HuH-7.5 (cell line): ENCODE data around the gene ALS2CL.
"Not testable (repeated sequence)": the region's sequence is repeated elsewhere in the genome, so short reads cannot be mapped to it uniquely, and the experiment has no call there.

ENCODE experiments used
- DNase-seq: peaks from one replicate; pipeline ENCODE4 v3.0.0; 2011; ENCODE audit warnings: low spot score

ALS2CL gene

GRCh38 chr3:46715507-46716175 is 22.2 kb upstream of the ALS2CL start:
- DNase-seq: no peak

DNA sequence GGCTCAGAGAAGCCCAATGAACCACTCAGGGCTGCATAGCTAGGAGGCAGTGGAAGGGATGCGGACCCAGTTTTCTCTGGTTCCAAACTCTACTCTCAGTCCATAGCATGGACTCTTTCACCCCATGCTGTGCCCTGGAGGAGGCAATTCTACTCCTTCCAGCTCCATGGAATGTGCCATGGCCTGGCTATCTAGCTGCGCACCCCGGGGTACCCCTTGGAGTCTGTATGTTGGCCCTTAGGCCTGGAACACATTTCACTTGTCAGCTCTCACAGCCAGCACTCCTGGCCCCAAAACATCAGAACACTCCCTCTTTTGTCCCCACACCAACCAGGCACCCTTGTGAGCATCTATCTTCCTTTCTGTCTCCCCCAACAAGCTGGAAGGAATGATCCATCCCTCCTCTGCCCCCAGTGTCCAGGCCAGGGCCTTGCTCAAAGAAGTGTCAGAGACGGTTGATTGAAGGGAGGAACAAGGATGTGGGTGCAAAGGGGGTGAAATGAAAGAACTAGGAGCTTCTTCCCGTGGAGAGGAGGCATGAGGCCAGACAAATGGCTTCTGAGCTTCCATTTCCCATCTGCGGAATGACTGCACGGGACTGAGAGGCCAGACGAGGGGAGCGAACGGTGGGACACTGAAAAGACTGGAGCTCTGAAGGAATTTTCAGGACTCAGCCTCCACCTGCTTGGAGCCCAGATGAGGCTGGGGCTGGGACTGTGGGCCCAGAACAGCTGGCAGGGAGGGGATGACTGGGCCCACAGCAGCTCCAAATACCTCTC is 21.4 kb upstream of the ALS2CL start:
- DNase-seq: no peak

- no peak for DNase-seq
Measured at GRCh38 chr3:46713898-46714552, 20.5 kb upstream of the ALS2CL start.

- no peak for DNase-seq
Measured at GRCh38 chr3:46713050-46713897, 19.8 kb upstream of the ALS2CL start.

DNA sequence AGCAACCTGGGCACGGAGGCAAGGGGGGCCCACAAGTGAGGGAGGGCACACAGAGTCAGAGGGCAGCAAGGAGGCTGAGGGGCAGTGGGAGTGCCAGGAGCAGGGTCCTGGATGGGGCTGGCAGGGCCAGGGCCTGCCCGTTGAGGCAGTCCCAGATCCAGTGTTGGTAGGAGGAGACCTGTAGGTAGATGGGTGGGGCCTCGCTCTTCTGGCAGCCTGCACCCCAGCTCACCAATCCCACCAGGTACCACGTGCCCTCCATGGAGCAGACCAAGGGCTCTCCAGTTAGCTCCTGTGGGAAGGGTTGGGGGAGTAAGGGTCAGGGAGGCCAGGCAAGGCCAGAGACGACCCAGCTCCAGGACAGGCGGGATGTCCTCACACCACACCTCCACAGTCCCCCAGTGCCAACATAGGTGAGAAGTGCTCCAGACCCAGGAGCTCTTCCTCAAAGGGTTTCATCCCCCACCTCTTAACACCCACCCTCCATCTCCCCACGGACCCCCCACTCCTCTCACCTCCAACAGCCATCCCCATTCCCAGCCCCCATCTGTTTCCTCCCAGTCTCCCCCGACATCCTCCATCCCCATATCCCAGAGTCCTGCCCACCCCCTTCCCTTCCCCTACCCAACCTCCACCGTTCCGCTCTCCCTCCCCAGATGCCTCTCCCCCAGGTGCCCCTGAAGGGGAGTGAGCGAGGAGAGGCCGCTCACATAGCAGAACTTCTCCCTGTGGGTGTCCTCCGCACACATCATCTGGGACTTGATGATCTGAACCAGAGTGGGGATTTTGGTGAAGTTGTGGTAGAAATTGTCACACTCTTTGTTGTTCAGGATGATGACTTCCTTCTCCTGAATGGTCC is 18.9 kb upstream of the ALS2CL start:
- peak; percentile 6 for DNase-seq

GRCh38 chr3:46711760-46712159 is 18.3 kb upstream of the ALS2CL start:
- DNase-seq: peak; percentile 20

- DNase-seq: peak; percentile 62
Measured at GRCh38 chr3:46711305-46711704, 17.8 kb upstream of the ALS2CL start.

- peak; percentile 19 for DNase-seq
Measured at GRCh38 chr3:46710671-46711295, 17.3 kb upstream of the ALS2CL start.

GRCh38 chr3:46710229-46710628 is 16.8 kb upstream of the ALS2CL start:
- DNase-seq: no peak

GRCh38 chr3:46709721-46710120 is 16.2 kb upstream of the ALS2CL start:
- peak; percentile 9 for DNase-seq

- no peak for DNase-seq
Measured at GRCh38 chr3:46709157-46709654, 15.7 kb upstream of the ALS2CL start.

DNA sequence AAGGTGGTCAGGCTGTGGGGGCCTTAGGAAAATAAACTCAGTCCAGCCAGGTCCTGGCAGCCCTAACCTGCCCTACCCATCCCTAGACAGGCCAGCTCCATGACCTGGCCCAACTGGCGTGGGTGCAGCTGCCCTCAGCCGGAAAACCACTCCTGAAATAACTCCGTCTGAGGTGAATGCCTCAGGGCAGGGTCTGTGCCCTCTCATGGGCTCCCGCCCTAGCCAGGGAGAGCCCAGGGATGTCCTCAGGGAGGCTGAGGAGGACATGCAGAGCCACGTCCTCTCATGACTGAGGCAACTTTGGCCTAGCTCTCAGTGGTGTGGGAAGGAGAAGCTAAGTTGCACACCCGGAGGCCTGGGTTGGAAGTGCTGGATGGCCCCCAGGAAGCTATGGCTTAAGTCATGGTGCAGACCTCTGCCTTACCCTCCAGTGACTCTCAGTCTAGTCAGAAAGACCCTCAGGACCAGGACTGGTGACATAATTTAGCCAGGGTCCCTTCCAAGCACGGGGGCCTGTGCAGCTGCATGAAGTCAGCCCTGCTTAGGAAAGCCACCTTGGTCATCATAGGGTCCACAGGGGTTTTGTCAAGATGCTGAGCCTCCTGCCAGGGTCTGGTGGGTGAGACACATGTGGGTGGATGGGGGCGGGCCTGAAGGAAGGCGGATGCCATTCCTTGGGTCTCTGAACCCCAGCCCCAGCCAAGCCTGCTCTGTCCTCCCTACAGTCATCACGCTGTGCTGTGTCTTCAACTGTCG is 15.1 kb upstream of the ALS2CL start:
- DNase-seq: no peak

- no peak for DNase-seq
Measured at GRCh38 chr3:46707601-46708011, 14.1 kb upstream of the ALS2CL start.

DNA sequence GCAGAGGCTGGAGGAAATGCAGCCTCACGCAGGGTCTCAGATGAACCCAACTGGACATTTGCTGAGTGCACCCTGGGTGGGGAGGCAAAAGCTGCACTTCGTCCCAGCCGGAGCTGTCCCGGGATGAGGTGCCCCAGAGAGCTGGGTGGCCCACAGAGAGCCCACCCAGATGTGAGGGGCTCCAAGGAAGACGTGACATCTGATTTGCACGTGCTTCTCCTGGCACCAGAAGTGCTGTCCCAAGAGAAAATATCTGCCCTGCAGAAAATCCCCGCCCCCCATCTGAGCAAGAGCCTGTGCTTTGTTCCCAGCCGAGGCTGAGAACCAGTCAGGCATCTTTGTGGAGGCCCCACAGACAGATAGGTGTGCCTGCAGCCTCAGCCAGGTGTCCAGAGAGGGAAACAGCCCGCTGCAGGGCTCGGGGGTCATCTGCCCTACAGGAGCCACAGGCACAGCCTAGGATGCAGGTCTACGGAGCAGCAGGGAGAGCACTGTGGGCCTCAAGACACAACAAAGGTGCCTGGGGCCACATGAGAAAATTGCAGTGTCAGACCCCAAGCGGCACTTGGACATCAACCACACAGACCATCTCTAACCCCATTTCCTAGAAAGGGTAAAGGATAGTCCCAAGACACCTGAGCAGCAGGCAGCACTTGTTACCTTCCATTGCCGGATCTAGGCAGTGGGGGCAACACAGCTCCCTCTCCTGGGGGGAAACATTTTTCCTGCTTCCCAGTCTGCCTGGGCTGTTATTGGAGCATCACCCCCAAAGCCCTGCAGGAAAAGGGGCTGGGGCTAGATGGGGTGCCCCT is 13.5 kb upstream of the ALS2CL start:
- no peak for DNase-seq

- no peak for DNase-seq
Measured at GRCh38 chr3:46705751-46706552, 12.5 kb upstream of the ALS2CL start.

DNA sequence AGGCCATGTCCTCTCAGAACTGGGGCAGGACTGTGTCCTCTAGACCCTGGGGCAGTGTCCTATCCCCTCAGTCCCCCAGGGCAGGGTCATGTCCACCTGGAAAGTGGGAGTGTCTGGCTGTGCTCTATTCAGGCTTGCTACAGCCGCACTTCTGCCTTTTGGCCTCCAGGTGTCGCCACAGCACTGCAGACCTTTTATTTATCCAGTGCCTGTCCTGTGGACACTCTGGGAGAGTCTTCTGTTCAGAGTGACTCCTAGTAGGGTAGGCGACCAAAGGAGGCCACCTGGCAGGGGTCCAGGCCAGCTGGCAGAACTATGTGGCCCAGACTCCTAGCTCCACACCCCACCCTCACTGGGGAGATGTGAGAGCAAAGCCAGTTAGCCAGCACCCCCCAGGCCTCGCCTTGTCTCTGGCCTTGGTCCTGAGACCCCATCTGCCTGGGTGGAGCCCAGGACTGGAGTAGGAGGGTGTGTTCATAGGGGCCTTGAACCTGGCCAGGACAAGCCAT is 11.6 kb upstream of the ALS2CL start:
- DNase-seq: peak; percentile 93

DNA sequence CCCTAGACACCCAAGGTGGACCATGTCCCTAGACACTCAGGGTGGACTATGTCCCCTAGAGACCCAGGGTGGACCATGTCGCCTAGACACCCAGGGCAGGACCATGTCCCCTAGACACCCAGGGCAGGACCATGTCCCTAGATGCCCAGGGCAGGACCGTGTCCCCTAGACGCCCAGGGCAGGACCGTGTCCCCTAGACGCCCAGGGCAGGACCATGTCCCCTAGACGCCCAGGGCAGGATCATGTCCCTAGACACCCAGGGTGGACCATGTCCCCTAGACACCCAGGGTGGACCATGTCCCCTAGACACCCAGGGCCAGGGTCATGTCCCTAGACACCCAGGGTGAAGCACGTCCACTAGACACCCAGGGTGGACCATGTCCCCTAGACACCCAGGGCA is 10.9 kb upstream of the ALS2CL start:
- not testable (repeated sequence) for DNase-seq

DNA sequence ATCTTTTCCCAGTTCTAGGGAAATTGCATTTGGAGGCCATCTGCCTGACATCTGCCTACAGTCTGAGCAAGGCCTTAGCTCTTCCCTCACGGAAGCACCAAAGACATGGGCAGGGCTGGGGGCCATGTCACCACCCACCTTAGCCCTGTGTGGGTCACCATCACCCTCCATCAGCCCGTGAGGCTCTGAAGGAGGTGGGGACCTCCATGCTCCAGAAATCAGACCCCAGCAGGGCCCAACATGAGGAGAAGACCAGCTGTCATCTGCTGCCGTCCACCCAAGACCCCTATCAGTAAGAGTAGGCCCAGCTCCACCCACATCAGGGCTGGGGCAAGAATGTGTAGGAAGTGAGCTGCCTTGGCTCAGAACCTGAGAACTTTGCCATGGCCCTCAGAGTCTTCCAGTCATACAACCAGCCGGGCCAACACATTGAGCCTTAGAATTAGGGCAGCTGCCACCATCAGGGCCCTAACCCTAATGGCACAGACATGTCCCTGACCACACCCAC is 9.6 kb upstream of the ALS2CL start:
- DNase-seq: no peak
